ENCODE data around the gene NKG7. TPM values are rescaled to one million over a fixed set of nuclear protein-coding genes. Genes with fewer than 3 reads are reported as not detected.

Gene NKG7
- total and polyA plus RNA-seq, 2 of the 13 experiments (the other 11 are each of a cell fraction or from before 2014, with no cell fraction given) = 0.40 TPM; not detected in 1

DNA sequence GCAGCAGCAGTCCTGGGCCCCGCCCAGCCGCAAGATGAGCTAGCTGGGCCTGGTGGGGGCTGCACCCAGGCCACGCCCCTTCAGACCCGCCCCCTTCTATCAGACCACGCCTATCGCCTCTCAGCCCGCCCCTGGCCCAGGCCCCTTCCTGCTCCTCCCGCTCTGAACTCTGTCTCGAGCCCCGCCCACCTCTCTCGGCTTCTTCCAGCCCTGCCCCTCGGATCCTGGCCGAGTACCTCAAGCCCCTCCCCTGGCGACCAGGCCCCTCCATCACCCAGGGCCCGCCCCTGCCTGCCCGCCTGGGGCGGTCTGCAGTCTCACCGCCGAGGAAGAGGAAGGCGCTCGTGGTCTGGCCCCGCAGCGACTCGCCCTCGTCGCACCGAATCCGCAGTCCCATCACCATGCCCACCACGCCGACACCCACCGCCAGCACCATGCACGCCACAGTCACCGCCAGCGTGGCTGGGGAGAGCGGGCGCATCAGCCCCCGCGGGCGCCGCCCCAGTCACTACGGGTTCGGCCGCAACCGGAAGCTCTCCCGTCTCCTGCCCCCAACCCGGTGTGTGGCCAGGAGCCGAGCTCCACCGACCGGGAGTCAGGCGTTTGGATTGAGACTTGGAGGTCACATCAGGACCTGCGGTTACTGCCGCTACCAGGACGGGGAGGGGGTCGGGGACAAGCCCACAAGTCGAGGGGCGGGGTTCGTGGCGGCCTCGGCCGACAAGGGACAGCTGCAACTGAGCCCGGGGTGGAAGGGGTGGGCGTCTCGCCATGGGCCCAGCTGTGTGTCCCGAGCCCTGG is 4.7 kb downstream of the NKG7 start (continued):
- TF ChIP-seq, protein P1, sequence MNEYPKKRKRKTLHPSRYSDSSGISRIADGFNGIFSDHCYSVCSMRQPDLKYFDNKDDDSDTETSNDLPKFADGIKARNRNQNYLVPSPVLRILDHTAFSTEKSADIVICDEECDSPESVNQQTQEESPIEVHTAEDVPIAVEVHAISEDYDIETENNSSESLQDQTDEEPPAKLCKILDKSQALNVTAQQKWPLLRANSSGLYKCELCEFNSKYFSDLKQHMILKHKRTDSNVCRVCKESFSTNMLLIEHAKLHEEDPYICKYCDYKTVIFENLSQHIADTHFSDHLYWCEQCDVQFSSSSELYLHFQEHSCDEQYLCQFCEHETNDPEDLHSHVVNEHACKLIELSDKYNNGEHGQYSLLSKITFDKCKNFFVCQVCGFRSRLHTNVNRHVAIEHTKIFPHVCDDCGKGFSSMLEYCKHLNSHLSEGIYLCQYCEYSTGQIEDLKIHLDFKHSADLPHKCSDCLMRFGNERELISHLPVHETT (CRISPR knock-in tag; conservative IDR thresholded peaks at IDR 0.05) = 0 out of 2 replicates have a peak, but pooled peaks have one; percentile 25
- TF ChIP-seq BCL6 (CRISPR knock-in tag; IDR thresholded peaks at IDR 0.05) (peak; percentile 23; the same call in 1 of the 2 replicates), YY1 (IDR thresholded peaks at IDR 0.05; ENCODE audit: insufficient read depth, insufficient replicate concordance, low read depth, low read length) (no peak), ARID2 (CRISPR knock-in tag; IDR thresholded peaks at IDR 0.05; ENCODE audit: borderline replicate concordance) (no peak), KDM6A (CRISPR knock-in tag; IDR thresholded peaks at IDR 0.05; ENCODE audit: low read depth) (no peak; the same call in 1 of the 2 replicates), CC2D1A (CRISPR knock-in tag; IDR thresholded peaks at IDR 0.05) (no peak), MXD4 (CRISPR knock-in tag; IDR thresholded peaks at IDR 0.05) (0 out of 2 replicates have a peak, but pooled peaks have one; percentile 45), RXRB (CRISPR knock-in tag; IDR thresholded peaks at IDR 0.05; ENCODE audit: borderline replicate concordance) (peak; percentile 70), RFX1 (IDR thresholded peaks at IDR 0.05) (no peak; the same call in 1 of the 2 replicates), HNRNPL (IDR thresholded peaks at IDR 0.05; ENCODE audit: low read depth, low read length) (no peak), GATA4 (IDR thresholded peaks at IDR 0.05; ENCODE audit: borderline replicate concordance, low read depth) (0 out of 2 replicates have a peak, but pooled peaks have one; percentile 33), BHLHE40 (IDR thresholded peaks at IDR 0.05; ENCODE audit: low read length) (no peak), ZNF256 (CRISPR knock-in tag; conservative IDR thresholded peaks at IDR 0.05) (peak; percentile 27; the same call in 1 of the 2 replicates)
- TF ChIP-seq, protein P2, sequence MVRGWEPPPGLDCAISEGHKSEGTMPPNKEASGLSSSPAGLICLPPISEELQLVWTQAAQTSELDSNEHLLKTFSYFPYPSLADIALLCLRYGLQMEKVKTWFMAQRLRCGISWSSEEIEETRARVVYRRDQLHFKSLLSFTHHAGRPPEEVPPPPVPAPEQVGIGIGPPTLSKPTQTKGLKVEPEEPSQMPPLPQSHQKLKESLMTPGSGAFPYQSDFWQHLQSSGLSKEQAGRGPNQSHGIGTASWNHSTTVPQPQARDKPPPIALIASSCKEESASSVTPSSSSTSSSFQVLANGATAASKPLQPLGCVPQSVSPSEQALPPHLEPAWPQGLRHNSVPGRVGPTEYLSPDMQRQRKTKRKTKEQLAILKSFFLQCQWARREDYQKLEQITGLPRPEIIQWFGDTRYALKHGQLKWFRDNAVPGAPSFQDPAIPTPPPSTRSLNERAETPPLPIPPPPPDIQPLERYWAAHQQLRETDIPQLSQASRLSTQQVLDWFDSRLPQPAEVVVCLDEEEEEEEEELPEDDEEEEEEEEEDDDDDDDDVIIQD (CRISPR knock-in tag; IDR thresholded peaks at IDR 0.05; ENCODE audit: low read depth) = peak; percentile 26; the same call in 1 of the 2 replicates
- TF ChIP-seq, protein P3, sequence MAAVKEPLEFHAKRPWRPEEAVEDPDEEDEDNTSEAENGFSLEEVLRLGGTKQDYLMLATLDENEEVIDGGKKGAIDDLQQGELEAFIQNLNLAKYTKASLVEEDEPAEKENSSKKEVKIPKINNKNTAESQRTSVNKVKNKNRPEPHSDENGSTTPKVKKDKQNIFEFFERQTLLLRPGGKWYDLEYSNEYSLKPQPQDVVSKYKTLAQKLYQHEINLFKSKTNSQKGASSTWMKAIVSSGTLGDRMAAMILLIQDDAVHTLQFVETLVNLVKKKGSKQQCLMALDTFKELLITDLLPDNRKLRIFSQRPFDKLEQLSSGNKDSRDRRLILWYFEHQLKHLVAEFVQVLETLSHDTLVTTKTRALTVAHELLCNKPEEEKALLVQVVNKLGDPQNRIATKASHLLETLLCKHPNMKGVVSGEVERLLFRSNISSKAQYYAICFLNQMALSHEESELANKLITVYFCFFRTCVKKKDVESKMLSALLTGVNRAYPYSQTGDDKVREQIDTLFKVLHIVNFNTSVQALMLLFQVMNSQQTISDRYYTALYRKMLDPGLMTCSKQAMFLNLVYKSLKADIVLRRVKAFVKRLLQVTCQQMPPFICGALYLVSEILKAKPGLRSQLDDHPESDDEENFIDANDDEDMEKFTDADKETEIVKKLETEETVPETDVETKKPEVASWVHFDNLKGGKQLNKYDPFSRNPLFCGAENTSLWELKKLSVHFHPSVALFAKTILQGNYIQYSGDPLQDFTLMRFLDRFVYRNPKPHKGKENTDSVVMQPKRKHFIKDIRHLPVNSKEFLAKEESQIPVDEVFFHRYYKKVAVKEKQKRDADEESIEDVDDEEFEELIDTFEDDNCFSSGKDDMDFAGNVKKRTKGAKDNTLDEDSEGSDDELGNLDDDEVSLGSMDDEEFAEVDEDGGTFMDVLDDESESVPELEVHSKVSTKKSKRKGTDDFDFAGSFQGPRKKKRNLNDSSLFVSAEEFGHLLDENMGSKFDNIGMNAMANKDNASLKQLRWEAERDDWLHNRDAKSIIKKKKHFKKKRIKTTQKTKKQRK (IDR thresholded peaks at IDR 0.05; ENCODE audit: low read length) = no peak
- TF ChIP-seq, protein P4, sequence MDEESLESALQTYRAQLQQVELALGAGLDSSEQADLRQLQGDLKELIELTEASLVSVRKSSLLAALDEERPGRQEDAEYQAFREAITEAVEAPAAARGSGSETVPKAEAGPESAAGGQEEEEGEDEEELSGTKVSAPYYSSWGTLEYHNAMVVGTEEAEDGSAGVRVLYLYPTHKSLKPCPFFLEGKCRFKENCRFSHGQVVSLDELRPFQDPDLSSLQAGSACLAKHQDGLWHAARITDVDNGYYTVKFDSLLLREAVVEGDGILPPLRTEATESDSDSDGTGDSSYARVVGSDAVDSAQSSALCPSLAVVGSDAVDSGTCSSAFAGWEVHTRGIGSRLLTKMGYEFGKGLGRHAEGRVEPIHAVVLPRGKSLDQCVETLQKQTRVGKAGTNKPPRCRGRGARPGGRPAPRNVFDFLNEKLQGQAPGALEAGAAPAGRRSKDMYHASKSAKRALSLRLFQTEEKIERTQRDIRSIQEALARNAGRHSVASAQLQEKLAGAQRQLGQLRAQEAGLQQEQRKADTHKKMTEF (CRISPR knock-in tag; IDR thresholded peaks at IDR 0.05) = peak; percentile 77
- TF ChIP-seq, protein P5, sequence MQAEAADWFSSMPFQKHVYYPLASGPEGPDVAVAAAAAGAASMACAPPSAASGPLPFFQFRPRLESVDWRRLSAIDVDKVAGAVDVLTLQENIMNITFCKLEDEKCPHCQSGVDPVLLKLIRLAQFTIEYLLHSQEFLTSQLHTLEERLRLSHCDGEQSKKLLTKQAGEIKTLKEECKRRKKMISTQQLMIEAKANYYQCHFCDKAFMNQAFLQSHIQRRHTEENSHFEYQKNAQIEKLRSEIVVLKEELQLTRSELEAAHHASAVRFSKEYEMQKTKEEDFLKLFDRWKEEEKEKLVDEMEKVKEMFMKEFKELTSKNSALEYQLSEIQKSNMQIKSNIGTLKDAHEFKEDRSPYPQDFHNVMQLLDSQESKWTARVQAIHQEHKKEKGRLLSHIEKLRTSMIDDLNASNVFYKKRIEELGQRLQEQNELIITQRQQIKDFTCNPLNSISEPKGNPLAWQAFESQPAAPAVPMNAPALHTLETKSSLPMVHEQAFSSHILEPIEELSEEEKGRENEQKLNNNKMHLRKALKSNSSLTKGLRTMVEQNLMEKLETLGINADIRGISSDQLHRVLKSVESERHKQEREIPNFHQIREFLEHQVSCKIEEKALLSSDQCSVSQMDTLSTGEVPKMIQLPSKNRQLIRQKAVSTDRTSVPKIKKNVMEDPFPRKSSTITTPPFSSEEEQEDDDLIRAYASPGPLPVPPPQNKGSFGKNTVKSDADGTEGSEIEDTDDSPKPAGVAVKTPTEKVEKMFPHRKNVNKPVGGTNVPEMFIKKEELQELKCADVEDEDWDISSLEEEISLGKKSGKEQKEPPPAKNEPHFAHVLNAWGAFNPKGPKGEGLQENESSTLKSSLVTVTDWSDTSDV (CRISPR knock-in tag; IDR thresholded peaks at IDR 0.05) = no peak
- TF ChIP-seq, protein P6, sequence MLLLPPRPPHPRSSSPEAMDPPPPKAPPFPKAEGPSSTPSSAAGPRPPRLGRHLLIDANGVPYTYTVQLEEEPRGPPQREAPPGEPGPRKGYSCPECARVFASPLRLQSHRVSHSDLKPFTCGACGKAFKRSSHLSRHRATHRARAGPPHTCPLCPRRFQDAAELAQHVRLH (CRISPR knock-in tag; IDR thresholded peaks at IDR 0.05; ENCODE audit: borderline replicate concordance, low read depth) = peak; percentile 63; the same call in 1 of the 2 replicates

All from HepG2 (cell line).